GM12872 (cell line): ENCODE measurements around the gene GPR161.

Experiments
- TF ChIP-seq, protein P1 (sequence below): IDR thresholded peaks from 3 replicates; pipeline ENCODE4 v1.5.1; 2011; ENCODE audit warnings: low read depth, mild to moderate bottlenecking, low read length, moderate library complexity; ENCODE audit not compliant: insufficient read depth

The GPR161 gene

GRCh38 chr1:168119750-168120149, 17.0 kb downstream of the GPR161 start:
- TF ChIP-seq, protein P1, sequence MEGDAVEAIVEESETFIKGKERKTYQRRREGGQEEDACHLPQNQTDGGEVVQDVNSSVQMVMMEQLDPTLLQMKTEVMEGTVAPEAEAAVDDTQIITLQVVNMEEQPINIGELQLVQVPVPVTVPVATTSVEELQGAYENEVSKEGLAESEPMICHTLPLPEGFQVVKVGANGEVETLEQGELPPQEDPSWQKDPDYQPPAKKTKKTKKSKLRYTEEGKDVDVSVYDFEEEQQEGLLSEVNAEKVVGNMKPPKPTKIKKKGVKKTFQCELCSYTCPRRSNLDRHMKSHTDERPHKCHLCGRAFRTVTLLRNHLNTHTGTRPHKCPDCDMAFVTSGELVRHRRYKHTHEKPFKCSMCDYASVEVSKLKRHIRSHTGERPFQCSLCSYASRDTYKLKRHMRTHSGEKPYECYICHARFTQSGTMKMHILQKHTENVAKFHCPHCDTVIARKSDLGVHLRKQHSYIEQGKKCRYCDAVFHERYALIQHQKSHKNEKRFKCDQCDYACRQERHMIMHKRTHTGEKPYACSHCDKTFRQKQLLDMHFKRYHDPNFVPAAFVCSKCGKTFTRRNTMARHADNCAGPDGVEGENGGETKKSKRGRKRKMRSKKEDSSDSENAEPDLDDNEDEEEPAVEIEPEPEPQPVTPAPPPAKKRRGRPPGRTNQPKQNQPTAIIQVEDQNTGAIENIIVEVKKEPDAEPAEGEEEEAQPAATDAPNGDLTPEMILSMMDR, result no peak

GRCh38 chr1:168116327-168116799, 20.4 kb downstream of the GPR161 start:
- TF ChIP-seq, protein P1, result no peak

DNA sequence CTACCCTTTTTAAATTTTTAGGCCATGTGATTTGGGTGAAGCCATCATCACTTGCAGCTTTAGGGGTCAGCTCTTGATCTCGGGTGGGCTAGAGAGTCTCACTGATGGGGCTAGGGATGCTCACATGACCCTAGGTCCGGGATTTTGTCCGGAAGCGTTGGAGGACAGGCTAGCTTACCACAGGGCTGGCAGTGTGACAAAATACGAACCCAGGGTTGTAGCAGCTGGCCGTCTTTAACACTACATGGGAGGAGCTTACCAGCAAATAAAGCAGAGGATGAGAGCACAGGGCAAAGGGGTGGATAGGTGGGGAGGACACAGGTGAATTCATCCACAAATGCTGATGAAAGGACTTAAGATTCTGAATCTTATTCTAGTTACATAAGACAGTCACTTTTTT, 21.9 kb downstream of the GPR161 start:
- TF ChIP-seq, protein P1, result no peak

DNA sequence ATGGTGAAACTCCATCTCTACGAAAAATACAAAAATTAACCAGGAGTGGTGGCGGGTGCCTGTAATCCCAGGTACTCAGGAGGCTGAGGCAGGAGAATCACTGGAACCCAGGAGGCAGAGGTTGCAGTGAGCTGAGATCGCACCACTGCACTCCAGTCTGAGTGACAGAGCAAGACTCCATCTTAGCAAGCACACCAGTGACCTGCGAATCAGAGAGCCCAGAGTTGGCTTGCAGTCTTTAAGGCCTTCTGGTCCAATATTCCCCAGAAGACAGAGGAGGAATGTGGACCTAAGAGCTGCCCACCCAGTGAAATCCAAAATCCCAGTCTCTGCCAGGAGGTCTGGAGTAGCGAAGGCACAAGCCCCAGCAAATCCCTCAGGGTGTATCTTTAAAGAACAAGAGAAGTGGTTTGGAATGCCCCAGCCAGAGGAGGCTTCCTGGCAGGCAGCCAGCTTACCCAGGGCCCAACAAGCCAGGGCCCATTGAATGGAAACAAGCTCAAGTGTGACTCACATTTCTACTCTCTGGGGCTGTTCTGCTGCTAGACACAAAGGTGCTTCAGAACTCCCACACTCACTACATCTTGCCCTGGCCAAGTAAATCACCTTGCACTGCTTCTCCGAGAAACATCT, 23.9 kb downstream of the GPR161 start:
- TF ChIP-seq, protein P1, result no peak

GRCh38 chr1:168110896-168111545, 25.7 kb downstream of the GPR161 start:
- TF ChIP-seq, protein P1, result no peak

- TF ChIP-seq, protein P1, result no peak
Observed at GRCh38 chr1:168106274-168106673, 30.5 kb downstream of the GPR161 start.

GRCh38 chr1:168105846-168106245, 30.9 kb downstream of the GPR161 start:
- TF ChIP-seq, protein P1, result no peak
